Eye (tissue), 1 donor: ENCODE results near the gene UBE2B.
"Not testable (repeated sequence)": the region's sequence is repeated elsewhere in the genome, so short reads cannot be mapped to it uniquely, and the experiment has no call there.

ENCODE experiments used
- DNase-seq: peaks from one replicate; pipeline ENCODE4 v3.0.0-alpha.2; 2015

Gene UBE2B

DNA sequence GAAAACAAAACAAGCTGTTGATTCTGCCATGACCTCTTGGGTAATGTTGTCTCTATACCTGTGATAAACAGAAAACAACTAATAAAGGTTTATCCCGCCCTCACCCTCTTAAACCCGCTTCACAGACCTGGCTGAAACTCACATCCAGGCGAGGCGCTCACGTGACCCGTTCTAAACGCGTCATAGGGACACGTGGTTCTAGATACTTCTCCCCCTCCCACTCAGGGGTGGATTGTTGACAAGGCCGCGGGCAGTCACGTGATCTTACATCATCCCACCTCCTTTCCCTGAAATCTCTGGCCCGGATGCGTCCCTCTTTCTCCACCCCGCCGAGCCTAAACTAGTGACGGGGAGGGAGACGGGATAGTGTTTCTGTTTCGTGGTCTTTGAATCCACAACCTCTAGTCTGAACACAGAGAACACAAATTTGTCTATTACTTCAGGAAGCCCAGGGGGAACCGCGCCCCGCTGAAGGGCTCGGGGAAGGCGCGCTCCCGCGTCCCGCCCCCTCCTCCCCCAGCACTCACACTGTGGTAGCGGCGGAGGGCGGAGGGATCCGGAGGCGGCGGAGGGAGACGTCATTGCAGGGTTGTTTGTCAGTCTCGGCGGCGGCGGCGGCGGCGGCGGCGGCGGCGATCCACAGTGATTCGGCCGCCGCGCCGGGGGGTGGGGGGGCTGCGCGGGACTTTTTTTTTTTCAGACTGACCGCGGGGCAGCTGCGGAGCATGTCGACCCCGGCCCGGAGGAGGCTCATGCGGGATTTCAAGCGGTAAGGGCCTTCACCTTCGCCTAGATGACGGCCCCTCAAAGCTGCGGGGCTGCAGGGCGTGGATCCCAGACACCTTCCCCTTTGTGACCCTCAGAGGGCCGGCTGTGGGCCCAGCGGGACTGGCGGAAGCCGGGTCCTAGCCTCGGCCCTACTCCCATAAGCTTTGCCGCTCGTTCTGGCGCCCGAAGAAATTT, at the start of gene UBE2B:
Gene UBE2B, plus strand, starts transcription at position 699 of the 963 bp plus-strand sequence. Its CDS starts 27 bp downstream, at position 726.
- peak; percentile 100 for DNase-seq

DNA sequence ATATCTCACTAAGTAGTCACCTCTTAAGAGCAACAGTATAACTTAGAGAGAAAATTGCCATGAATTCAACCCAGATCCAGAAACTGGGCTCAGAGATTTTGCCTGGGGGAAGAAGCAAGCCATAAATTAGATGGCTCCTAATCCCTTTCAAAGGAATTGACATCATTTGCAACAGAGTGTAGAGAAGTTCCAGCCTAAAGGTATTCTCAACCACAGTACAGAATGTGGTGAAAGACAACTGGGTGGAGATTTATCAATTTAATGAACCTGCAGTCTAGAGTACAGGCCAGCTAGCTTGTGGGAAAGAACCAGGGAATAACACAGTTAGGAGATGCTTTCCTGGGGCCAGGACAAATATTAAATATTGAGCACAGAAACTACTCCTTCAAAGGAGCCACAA, 44.0 kb upstream of the UBE2B start:
- no peak for DNase-seq

DNA sequence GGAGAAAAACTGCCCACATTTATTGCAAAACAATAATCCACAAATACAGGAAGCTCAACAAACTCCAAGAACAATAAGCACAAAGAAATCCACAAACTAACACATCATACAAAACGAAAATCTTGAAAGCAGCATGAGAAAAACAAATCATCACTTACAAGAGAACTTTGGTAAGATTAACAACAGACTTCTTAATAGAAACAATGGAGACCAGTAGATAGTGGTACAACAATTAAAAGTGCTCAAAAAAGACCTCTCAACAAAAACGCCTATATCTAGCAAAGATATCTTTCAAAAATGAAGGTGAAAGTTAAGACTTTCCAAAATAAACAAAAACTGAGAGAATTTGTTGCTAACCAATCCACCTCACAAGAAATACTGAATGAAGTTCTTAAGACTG, 42.8 kb upstream of the UBE2B start:
- DNase-seq: peak; percentile 10

DNA sequence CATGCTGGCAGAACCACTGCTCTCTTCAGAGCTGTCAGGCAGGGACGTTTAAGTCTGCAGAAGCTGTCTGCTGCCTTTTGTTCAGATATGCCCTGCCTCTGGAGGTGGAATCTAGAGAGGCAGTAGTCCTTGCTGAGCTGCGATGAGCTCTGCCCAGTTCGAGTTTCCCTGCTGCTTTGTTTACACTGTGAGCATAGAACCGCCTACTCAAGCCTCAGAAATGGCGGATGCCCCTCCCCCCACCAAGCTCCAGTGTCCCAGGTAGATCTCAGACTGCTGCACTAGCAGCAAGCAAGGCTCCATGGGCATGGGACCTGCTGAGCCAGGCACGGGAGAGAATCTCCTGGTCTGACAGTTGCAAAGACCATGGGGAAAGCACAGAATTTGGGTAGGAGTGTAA, 34.5 kb upstream of the UBE2B start:
- not testable (repeated sequence) for DNase-seq

DNA sequence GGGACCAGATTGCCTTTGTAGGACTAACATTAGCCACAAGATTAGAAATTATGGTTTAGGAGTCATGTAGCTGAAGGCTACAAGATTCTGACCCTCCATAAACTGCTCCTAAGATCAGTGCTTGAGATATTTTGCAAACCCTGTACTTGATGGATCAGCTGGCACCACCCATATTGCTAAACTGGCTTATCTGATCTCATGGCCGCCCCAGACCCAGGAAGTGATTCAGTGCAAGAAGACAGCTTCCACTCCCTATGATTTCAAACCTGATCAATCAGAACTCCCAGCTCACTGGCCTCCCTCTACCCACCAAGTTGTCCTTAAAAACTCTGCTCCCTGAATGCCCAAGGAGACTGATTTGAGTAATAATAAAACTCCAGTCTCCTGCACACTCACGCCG, 27.9 kb upstream of the UBE2B start:
- not testable (repeated sequence) for DNase-seq

DNA sequence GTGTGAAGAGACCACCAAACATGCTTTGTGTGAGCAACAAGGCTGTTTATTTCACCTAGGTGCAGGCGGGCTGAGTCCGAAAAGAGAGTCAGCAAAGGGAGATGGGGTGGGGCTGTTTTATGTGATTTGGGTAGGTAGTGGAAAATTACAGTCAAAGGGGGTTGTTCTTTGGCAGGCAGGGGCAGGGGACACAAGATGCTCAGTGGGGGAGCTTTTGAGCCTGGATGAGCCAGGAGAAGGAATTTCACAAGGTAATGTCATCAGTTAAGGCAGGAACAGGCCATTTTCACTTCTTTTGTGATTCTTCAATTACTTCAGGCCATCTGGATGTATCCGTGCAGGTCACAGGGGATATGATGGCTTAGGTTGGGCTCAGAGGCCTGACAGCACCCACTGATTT, 25.9 kb upstream of the UBE2B start:
- not testable (repeated sequence) for DNase-seq

DNA sequence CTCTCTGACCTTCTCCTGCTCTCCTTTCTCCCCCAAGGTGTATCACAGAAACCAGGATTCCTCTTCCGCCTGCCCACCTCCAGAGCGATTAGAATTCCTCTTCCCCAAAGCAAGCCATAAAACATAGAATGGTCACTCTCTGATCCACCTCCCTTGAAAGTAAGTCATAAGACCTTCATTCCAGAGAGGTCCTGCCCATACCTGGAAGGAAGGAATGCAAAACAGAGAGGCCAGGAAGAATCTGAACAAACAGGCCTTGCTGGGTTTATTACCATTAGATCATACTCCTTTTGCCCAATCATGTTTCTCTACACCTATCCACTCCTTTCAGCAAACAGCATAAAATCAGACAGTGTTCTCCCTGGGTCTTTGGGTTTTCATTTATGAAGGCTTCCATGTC, 25.4 kb upstream of the UBE2B start:
- peak; percentile 6 for DNase-seq

DNA sequence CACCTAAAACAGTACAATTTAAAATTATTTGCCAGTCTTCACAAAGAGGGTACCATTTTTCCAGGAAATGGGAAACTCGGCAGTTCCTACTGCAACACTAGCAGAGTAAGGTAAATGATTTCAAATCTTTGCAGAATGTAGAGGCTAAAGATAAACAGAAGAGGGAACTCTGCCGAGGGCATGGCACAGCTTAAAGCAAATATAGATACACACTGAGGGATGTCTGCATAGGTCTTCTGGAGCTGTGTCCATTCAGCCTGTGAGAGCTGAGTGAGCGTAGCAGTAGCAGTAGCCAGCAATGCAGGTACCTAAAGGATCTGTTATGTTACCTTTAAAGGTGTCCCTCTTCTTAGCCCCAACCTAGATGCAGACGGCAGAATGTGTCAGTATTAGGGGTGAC, 21.9 kb upstream of the UBE2B start:
- no peak for DNase-seq

DNA sequence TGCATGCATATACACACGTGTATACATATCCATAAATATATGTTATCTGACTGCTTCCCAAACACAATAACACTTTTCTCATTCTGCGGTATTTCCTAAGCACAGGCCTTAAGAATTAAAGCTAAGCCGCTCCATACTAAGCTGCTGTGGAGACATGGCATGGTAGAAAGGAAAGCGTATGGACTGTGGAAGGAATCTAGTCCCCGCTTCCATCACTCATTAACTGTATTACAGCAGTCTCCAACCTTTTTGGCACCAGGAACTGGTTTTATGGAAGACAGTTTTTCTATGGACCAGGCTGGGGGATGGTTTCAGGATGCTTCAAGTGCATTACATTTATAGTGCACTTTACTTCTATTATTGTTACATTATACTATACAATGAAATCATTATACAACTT, 15.7 kb upstream of the UBE2B start:
- no peak for DNase-seq

DNA sequence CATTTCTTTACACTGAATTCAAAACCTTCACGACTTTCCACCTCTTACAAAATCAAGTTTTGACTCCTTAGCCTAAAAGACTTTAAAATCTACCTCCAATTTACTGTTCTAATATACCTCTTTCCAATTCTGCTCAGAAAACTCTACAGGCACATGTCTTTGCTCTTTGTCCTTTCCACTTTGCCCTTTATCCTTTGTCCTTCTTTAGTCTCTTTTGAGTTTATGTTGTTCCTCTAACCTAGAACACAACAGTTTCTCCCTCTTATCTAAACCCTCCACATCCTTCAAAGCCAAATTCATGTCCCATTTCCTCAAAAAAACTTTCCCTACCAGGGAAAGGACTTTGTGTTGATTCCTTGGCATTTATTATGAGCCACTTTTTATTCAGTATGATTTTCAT, 5.8 kb upstream of the UBE2B start:
- DNase-seq: no peak

DNA sequence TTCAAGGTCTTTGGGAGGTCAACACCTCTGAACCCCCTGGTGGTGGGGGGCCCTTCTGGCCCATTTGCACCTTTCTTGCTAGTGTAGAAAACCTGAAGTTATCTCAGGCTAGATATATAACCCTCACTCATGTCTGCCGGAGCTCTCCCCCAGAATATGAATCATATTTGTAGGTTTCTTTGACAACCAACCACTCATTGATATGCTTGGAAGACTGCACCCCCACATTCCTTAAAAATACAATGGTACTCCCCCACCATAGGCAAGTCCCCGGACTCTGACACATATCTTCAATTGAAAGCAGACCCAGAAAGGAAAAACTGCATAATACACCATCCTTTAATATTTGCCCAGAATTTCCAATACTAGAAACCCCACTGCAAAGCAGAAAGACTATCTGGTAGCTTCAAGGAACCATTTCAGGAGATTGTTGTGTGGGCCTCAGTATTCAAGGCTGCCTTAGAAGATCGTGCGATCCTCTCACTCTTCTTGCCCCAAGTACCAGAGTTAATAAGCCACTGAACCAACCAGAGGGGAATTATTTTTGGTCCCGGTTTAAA, 978 bp upstream of the UBE2B start:
- no peak for DNase-seq

DNA sequence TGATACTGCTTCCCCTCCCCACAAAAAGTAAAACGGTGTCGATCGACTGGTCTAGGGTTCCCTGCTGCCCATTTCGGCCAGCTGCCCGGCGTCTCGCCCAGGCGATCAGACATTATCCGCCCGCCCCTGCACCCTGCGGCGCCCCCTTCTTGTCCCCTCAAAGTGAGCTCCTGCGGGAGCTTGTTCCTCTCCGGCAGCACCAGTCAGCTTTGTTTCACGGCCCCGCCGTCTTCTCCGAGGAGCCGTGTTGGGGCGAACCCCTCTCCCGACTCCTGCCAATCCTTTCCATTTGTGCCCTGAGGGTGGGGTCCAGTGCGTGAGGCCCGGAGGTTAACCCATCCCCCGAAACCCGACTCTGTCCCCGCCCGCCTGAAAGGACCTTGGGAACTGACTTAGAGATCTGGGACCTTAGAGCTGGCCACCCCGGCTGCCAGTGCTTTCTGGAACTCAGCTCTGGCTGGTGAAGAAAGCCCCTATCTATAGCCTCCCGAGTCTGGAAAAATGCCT, 518 bp downstream of the UBE2B start:
- DNase-seq: peak; percentile 72

DNA sequence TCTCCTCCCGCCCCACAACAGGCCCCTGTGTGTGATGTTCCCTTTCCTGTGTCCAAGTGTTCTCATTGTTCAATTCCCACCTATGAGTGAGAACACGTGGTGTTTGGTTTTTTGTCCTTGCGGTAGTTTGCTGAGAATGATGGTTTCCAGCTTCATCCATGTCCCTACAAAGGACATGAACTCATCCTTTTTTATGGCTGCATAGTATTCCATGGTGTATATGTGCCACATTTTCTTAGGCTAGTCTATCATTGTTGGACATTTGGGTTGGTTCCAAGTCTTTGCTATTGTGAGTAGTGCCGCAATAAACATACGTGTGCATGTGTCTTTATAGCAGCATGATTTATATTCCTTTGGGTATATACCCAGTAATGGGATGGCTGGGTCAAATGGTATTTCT, 2.3 kb downstream of the UBE2B start:
- not testable (repeated sequence) for DNase-seq

DNA sequence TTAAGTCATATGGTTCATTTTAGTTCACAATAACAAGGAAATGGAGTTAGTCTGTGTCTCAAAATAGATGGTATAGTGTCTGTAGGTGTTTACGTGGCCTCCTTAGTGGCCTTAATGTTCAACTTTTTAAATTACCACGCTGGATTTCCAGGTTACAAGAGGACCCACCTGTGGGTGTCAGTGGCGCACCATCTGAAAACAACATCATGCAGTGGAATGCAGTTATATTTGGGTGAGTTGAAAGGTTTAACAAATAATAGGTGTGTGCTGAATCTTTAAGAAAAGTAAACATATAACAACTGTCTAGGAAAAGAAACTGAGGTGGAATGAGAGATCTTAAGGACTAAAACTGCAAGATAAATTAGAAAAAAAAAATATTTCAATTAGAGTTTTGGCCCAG, 2.9 kb downstream of the UBE2B start:
- no peak for DNase-seq

DNA sequence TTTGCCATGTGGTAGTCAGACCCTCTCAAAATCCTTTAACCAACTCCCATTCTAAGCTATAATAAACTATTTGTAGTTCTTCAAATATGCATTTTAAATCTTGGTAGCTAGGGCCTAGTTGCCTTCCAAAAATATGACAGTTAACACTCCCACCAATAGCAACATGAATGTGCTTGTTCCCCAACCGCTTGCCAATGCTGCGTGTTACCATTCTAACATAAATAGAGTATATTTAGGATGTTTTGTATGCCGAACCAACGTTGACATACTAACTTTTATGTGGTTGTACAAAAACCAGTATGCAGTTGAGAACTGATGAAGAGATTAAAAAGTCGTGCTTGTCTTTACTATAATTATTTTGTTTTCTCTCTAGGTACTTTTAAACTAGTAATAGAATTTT, 9.0 kb downstream of the UBE2B start:
- no peak for DNase-seq

DNA sequence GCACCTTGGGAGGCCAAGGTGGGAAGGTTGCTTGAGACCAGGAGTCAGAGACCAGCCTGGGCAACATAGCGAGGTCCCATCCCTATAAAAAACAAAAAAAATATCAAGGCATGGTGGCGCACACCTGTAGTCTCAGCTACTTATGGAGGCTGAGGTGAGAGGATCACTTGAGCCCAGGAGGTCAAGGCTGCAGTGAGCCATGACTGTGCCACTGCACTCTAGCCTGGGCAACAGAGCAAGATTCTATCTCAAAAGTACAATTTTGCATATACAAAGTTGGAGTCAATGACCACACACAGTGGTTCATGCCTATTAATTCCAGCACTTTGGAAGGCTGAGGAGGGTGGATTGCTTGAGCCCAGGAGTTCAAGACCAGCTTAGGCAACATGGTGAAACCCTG, 10.8 kb downstream of the UBE2B start:
- not testable (repeated sequence) for DNase-seq

DNA sequence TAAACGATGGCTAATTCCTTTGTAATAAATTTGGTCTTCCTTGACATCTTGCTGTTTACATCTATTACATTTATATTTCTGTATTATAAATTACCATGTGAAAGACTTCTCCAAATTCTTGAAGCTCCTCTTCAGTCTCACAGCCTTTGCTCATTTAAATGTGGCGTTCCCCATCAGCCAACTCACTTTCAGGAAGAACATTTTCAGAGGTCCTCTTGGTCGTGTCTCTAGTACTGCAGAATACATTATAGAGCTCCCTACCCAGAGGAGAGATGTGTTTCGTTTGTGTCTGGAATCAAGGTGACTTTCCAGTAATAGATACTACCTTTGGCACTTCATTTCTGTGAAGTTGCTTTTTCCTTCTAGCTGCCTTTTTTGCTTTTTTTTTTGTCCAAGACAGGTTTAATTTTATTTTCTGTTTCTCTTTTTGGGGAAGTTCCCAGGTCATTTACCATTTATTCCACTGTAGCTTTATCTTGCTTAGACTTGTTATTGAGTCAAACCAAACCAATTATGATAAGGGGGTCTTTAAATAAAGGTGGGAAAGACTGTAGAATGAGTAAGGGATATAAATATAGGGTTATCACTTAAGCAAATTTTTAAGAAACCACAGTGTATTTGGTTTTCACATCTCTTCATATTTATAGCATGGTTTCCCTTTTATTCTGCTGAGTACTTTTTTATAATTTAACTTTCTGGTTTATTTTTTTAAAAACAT, 12.8 kb downstream of the UBE2B start:
- no peak for DNase-seq

DNA sequence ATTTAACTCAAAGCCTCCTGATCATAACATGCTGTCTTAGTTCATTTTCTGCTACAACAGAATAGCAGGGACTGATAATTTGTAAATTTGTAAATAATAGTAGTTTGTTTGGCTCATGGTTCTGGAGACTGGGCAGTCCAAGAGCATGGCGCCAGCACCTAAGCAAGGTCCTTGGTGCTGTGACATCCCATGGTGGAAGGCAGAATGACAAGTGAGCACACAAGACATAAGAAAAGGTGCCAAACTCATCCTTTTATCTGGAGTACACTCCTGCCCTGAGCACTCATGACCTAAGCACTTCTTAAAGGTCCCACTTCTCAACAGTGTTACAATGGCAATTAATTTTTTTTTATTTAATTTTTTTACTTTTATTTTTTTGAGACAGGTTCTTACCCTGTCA, 16.1 kb downstream of the UBE2B start:
- no peak for DNase-seq

DNA sequence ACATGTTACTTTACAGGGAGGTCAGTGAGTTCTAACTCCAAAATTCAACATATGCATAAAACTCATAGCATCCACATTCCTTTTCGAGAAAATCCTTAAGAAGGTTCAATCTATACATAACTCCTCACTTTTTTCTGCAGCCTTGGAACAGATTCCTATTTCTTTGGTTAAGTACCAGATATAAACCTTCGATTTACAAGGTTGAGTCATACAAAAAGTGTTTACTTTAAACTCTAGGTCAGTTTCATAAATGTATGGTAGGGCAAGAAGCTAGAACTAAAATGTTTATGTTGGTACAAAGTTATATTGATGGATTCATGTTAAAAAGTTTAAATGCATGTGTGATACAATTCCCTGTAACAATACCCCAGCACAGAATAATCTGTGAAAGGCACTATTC, 20.9 kb downstream of the UBE2B start:
- no peak for DNase-seq

DNA sequence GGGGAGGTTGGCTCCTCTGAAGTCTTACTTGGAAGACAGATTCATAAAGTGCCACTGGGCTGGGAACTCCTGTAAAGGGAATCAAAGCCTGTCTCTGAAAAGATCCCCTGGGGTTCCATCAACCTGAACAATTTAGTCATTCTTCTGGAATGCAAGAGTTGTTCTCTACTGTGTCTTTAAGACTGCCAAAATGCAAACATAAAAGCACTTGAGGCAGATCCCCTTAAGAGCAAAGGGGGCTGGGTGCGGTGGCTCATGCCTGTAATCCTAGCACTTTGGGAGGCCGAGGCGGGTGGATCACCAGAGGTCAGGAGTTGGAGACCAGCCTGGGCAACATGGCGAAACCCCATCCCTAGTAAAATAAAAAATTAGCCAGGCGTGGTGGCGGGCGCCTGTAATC, 23.6 kb downstream of the UBE2B start:
- DNase-seq: no peak

DNA sequence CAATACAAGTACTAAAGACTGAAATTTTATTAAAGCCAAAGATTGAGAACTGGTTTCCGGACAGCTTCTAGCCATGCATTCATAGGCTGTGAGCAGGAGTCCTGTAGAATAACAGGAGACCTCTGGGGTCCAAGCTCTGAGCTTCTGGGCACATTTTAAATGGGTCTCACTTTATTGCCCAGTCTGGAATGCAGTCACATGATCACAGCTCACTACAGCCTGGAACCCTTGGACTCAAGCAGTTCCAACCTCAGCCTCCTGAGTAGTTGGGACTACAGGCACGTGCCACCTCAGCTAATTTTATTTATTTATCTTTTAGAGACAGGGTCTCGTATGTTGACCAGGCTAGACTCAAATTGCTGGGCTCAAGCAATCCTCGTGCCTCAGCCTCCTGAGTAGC, 24.9 kb downstream of the UBE2B start:
- no peak for DNase-seq

DNA sequence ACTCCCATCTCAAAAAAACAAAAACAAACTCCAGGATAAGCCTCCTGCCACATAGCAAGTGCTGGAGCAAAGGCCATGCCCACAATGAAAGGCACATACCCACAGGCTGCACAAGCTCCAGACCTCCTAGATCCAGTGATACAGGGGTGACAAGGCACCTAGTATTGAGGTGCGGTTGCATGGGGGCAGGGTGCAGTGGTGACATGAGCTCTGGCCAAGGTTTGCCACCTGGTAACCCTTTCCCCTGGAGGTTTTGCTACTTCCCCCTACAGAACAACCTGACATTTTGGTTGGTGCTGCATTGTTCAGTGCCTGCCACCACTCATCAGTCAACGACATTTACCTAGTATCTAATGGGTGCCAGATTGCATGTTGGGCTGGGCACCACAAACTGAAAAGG, 25.8 kb downstream of the UBE2B start:
- no peak for DNase-seq

DNA sequence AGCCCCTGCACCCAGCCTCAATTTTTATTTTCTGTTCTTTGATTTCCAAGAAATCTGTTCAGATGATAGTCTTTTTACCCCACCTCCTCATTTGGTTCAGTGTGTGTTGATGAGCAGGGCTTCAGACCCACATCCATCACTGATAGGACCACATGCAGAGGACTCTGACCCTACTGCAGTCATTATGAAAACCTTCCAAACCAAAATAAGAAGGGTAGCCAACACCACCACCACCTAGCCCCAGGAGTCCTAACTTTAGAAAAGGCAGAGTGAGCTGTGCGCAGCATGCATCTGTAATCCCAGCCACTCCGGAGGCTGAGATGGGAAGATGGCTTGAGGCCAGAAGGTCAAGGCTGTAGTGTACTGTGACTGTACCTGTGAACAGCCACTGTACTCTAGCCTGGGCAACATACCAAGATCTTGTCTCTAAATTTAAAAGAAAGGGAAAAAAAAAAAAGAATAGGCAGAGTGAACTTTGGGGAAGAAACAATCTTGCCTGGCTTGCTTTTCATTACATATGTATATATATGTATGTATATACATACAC, 27.3 kb downstream of the UBE2B start:
- no peak for DNase-seq
